Measurements from ENCODE around the gene ALK. TPM values are rescaled to one million over a fixed set of nuclear protein-coding genes. Genes with fewer than 3 reads are reported as not detected.

Gene ALK
- total RNA-seq, 1 experiment from 2014 or later: not detected

DNA sequence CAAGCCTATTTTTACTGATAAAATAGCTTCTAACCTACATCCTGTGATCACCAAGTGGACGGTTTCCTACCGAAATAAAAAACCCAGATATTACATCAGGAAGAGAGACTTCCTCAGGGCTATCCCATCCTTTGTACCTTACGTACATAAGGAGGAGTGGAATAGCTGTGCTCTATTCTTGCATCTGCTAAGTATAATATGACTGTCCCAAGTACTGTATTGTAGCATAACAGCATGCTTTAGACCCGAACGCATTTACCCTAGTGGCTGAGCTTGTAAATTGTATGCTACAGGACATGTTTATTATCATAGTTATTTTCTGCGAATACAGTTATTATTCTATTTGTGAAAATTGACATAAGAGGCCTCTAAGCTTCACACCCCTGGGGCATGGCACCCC, 503.8 kb downstream of the ALK start:
- H3K27me3 ChIP-seq (ENCODE audit: insufficient read depth, low read length): no peaks in the 10 kb centered on the region
- H2AFZ ChIP-seq (ENCODE audit: low read length): no peak overlapping the region
- H3K27ac Mint-ChIP-seq: no peak overlapping the region
- no peaks in the 10 kb centered on the region for H3K79me2 ChIP-seq (ENCODE audit: insufficient read depth, low read length)
- no peak overlapping the region for H3K9ac ChIP-seq (ENCODE audit: extremely low read depth, insufficient read length, low read length)
- no peak overlapping the region for H3T11ph ChIP-seq (ENCODE audit: low read length)
- H4K8ac ChIP-seq (replicated peaks; ENCODE audit: insufficient read length, low read depth, low read length): no peak overlapping the region
- peaks cover 6% of the 10 kb centered on the region for H3K27me3 Mint-ChIP-seq (ENCODE audit: low read depth)
- no peak for DNase-seq
- H3K27ac ChIP-seq (ENCODE audit: insufficient read length, low read depth, low read length): no peak overlapping the region
- no peak overlapping the region for H2BK12ac ChIP-seq (ENCODE audit: insufficient read length, low read depth, low read length)
- no CpG with 5 or more reads among the region's 6 CpGs for WGBS (ENCODE audit: extremely low coverage, insufficient read length, low lambda C conversion rate)
- H2BK5ac ChIP-seq (ENCODE audit: insufficient read length, low read length): no peak overlapping the region
- no peak overlapping the region for H2BK15ac ChIP-seq (ENCODE audit: low read depth, low read length)
- TF ChIP-seq, protein P1, sequence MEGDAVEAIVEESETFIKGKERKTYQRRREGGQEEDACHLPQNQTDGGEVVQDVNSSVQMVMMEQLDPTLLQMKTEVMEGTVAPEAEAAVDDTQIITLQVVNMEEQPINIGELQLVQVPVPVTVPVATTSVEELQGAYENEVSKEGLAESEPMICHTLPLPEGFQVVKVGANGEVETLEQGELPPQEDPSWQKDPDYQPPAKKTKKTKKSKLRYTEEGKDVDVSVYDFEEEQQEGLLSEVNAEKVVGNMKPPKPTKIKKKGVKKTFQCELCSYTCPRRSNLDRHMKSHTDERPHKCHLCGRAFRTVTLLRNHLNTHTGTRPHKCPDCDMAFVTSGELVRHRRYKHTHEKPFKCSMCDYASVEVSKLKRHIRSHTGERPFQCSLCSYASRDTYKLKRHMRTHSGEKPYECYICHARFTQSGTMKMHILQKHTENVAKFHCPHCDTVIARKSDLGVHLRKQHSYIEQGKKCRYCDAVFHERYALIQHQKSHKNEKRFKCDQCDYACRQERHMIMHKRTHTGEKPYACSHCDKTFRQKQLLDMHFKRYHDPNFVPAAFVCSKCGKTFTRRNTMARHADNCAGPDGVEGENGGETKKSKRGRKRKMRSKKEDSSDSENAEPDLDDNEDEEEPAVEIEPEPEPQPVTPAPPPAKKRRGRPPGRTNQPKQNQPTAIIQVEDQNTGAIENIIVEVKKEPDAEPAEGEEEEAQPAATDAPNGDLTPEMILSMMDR (conservative IDR thresholded peaks at IDR 0.05): no peak
- no peak overlapping the region for H3K56ac ChIP-seq (ENCODE audit: insufficient read length, low read depth, low read length)
- peaks cover 4 to 16% of the 10 kb centered on the region in 2 experiments for H3K4me1 Mint-ChIP-seq
- H3K9me3 ChIP-seq (ENCODE audit: control insufficient read depth, low read depth, low read length): no peaks in the 10 kb centered on the region
- H3K18ac ChIP-seq (ENCODE audit: insufficient read length, low read depth, low read length): no peak overlapping the region
- H4K5ac ChIP-seq (ENCODE audit: insufficient read length, low read depth, low read length): no peak overlapping the region
- H4K20me1 ChIP-seq (ENCODE audit: control insufficient read depth, insufficient read depth, insufficient read length): no peaks in the 10 kb centered on the region
- no peak overlapping the region for H4K91ac ChIP-seq (ENCODE audit: insufficient read length, low read depth, low read length)
- no peak overlapping the region for H3K4ac ChIP-seq (ENCODE audit: low read depth, low read length)
- H3K9me3 Mint-ChIP-seq: no peaks in the 10 kb centered on the region
- no peak overlapping the region for H2BK20ac ChIP-seq (ENCODE audit: low read depth, low read length, poor library complexity, severe bottlenecking)
- no peak overlapping the region for H3K23ac ChIP-seq (ENCODE audit: insufficient read length, low read depth, low read length)
- no peak overlapping the region for H2AK5ac ChIP-seq (ENCODE audit: insufficient read length, low read length)
- no peak overlapping the region for H3K4me2 ChIP-seq (ENCODE audit: insufficient read depth, insufficient read length, low read length)
- no peak overlapping the region for H3K4me3 Mint-ChIP-seq
- no peaks in the 10 kb centered on the region for H3K36me3 Mint-ChIP-seq (ENCODE audit: insufficient read depth in 1 of 3, low read depth in 3 of 3)
- H3K4me1 ChIP-seq (ENCODE audit: insufficient read depth, low read length): peaks cover 6% of the 10 kb centered on the region; the same call in 1 of the 2 replicates
- H3K14ac ChIP-seq (ENCODE audit: insufficient read depth, low read length): no peak overlapping the region
- H3K79me1 ChIP-seq (ENCODE audit: insufficient read depth, low read depth, low read length, poor library complexity, severe bottlenecking): no peaks in the 10 kb centered on the region
- H2BK120ac ChIP-seq (ENCODE audit: low read depth, low read length, poor library complexity, severe bottlenecking): no peak overlapping the region
- H3K23me2 ChIP-seq (ENCODE audit: insufficient read length, low read depth, low read length, poor library complexity, severe bottlenecking): no peaks in the 10 kb centered on the region
